Tibial nerve (tissue), 4 donors: ENCODE measurements around the gene FAM120B.

Experiments used
- EP300 ChIP-seq, 2 donors: sonication (generic); formaldehyde crosslinking; IDR thresholded peaks; one replicate each; pipeline ENCODE4 v1.6.1; 2017; ENCODE audit warnings: antibody characterized with exemption in 2 of 2, mild to moderate bottlenecking in 1 of 2
- POLR2A ChIP-seq, 2 donors: fragments of 450-650 bp; IDR thresholded peaks; one replicate each; pipeline ENCODE4 v1.6.1; 2017; ENCODE audit warnings: antibody characterized with exemption in 2 of 2, mild to moderate bottlenecking in 2 of 2, moderate library complexity in 2 of 2
- TF ChIP-seq, protein P1 (sequence below), 5 experiments: fragments of 200-600 bp in 3 of 5; fragments of 450-650 bp in 2 of 5; sonication (generic) in 3 of 5; IDR thresholded peaks; one replicate each; pipeline ENCODE4 v1.5.1; 2016 to 2019; ENCODE audit warnings: antibody characterized with exemption in 5 of 5, mild to moderate bottlenecking in 3 of 5, moderate library complexity in 2 of 5

DNA sequence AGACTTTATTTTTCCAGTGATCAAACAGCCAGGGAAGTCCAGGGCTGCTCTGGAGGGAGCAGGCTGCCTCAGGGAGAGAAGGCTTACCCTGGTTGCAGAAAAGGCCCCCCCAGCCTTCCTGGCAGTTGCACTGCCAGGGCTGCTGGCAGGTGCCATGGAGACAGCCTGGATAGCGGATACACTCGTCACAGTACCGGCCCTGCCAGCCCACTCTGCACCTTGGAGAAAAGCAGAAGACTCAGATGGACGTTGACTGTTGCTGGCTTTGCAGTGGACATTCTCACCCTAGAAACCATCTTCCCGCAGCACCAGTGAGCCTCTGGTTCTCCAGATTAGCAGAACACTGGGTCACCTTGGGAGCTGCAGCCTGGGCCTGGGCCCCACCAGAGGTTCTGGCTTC lies 21.1 kb upstream of the FAM120B start:
- TF ChIP-seq, protein P1, sequence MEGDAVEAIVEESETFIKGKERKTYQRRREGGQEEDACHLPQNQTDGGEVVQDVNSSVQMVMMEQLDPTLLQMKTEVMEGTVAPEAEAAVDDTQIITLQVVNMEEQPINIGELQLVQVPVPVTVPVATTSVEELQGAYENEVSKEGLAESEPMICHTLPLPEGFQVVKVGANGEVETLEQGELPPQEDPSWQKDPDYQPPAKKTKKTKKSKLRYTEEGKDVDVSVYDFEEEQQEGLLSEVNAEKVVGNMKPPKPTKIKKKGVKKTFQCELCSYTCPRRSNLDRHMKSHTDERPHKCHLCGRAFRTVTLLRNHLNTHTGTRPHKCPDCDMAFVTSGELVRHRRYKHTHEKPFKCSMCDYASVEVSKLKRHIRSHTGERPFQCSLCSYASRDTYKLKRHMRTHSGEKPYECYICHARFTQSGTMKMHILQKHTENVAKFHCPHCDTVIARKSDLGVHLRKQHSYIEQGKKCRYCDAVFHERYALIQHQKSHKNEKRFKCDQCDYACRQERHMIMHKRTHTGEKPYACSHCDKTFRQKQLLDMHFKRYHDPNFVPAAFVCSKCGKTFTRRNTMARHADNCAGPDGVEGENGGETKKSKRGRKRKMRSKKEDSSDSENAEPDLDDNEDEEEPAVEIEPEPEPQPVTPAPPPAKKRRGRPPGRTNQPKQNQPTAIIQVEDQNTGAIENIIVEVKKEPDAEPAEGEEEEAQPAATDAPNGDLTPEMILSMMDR (IDR thresholded peaks at IDR 0.05), result no peak
- TF ChIP-seq POLR2A (IDR thresholded peaks at IDR 0.05) (no peak), EP300 (IDR thresholded peaks at IDR 0.05) (no peak)
